Activated naive CD8-positive, alpha-beta T cell treated with anti-CD3 and anti-CD28 coated beads for 36 hours (primary cell): ENCODE measurements around the gene LRRC8D. TPM values are rescaled to one million over a fixed set of nuclear protein-coding genes. Genes with fewer than 3 reads are reported as not detected.

Experiments
- DNase-seq: peaks from one replicate; pipeline ENCODE4 v3.0.0; 2021
- H3K27ac Mint-ChIP-seq: one replicate; pipeline ENCODE4 v1.8.0; 2022; ENCODE audit warnings: mild to moderate bottlenecking, moderate library complexity, mixed read lengths
- H3K27me3 Mint-ChIP-seq: one replicate; pipeline ENCODE4 v1.8.0; 2022; ENCODE audit warnings: mild to moderate bottlenecking, mixed read lengths
- H3K36me3 Mint-ChIP-seq: one replicate; pipeline ENCODE4 v1.8.0; 2021; ENCODE audit warnings: mild to moderate bottlenecking, mixed read lengths
- H3K4me1 Mint-ChIP-seq: one replicate; pipeline ENCODE4 v1.8.0; 2021; ENCODE audit warnings: mixed read lengths
- H3K4me3 Mint-ChIP-seq: one replicate; pipeline ENCODE4 v1.8.0; 2022; ENCODE audit warnings: mild to moderate bottlenecking, moderate library complexity, mixed read lengths
- H3K9me3 Mint-ChIP-seq: one replicate; pipeline ENCODE4 v1.8.0; 2022; ENCODE audit warnings: mixed read lengths
- total RNA-seq, 2 experiments: library from RNA; stranded (reverse); gene quantifications; one replicate each; pipeline ENCODE4 v1.2.3, GENCODE V29; 2021

Gene LRRC8D
- total RNA-seq, 2 experiments from 2014 or later: 37.7 to 41.2 TPM

- Mint-ChIP-seq H3K9me3 (no peaks in the 10 kb centered on the region), H3K4me1 (peaks cover 46% of the 10 kb centered on the region), H3K27ac (peak overlapping the region; percentile 85), H3K4me3 (peak overlapping the region; percentile 85), H3K27me3 (no peaks in the 10 kb centered on the region), H3K36me3 (peaks cover 27% of the 10 kb centered on the region)
- peak; percentile 75 for DNase-seq
These were observed 683 bp downstream of the LRRC8D start for GRCh38 chr1:89821322-89822108.

GRCh38 chr1:89822109-89822962 is 1.5 kb downstream of the LRRC8D start:
- Mint-ChIP-seq H3K36me3 (peaks cover 30% of the 10 kb centered on the region), H3K4me3 (peak overlapping the region; percentile 85), H3K27me3 (no peaks in the 10 kb centered on the region), H3K27ac (peak overlapping the region; percentile 85), H3K4me1 (peaks cover 43% of the 10 kb centered on the region), H3K9me3 (no peaks in the 10 kb centered on the region)
- no peak for DNase-seq

- H3K4me3 Mint-ChIP-seq: peak overlapping the region; percentile 58
- H3K9me3 Mint-ChIP-seq: no peaks in the 10 kb centered on the region
- no peaks in the 10 kb centered on the region for H3K27me3 Mint-ChIP-seq
- no peak for DNase-seq
- H3K27ac Mint-ChIP-seq: peak overlapping the region; percentile 21
- H3K36me3 Mint-ChIP-seq: peaks cover 31% of the 10 kb centered on the region
- H3K4me1 Mint-ChIP-seq: peaks cover 43% of the 10 kb centered on the region
These were observed 2.3 kb downstream of the LRRC8D start for GRCh38 chr1:89822999-89823628.

GRCh38 chr1:89823679-89824292 is 3.0 kb downstream of the LRRC8D start:
- Mint-ChIP-seq H3K4me3 (peak overlapping the region; percentile 7), H3K4me1 (peaks cover 43% of the 10 kb centered on the region), H3K9me3 (no peaks in the 10 kb centered on the region), H3K36me3 (peaks cover 32% of the 10 kb centered on the region), H3K27me3 (no peaks in the 10 kb centered on the region), H3K27ac (peak overlapping the region; percentile 1)
- no peak for DNase-seq

GRCh38 chr1:89826594-89826993 is 5.8 kb downstream of the LRRC8D start:
- Mint-ChIP-seq H3K4me3 (no peak overlapping the region), H3K4me1 (peaks cover 25% of the 10 kb centered on the region), H3K27ac (no peak overlapping the region), H3K36me3 (peaks cover 29% of the 10 kb centered on the region), H3K9me3 (no peaks in the 10 kb centered on the region), H3K27me3 (no peaks in the 10 kb centered on the region)
- DNase-seq: no peak

GRCh38 chr1:89827330-89827729 is 6.5 kb downstream of the LRRC8D start:
- no peak overlapping the region for H3K4me3 Mint-ChIP-seq
- DNase-seq: no peak
- H3K4me1 Mint-ChIP-seq: peaks cover 20% of the 10 kb centered on the region
- H3K27ac Mint-ChIP-seq: no peak overlapping the region
- no peaks in the 10 kb centered on the region for H3K9me3 Mint-ChIP-seq
- peaks cover 25% of the 10 kb centered on the region for H3K36me3 Mint-ChIP-seq
- no peaks in the 10 kb centered on the region for H3K27me3 Mint-ChIP-seq

- no peak overlapping the region for H3K27ac Mint-ChIP-seq
- no peak overlapping the region for H3K4me3 Mint-ChIP-seq
- peaks cover 25% of the 10 kb centered on the region for H3K36me3 Mint-ChIP-seq
- H3K9me3 Mint-ChIP-seq: no peaks in the 10 kb centered on the region
- no peak for DNase-seq
- H3K27me3 Mint-ChIP-seq: no peaks in the 10 kb centered on the region
- peaks cover 17% of the 10 kb centered on the region for H3K4me1 Mint-ChIP-seq
These were observed 7.1 kb downstream of the LRRC8D start for GRCh38 chr1:89827902-89828301.

GRCh38 chr1:89829186-89829585 is 8.4 kb downstream of the LRRC8D start:
- Mint-ChIP-seq H3K27me3 (no peaks in the 10 kb centered on the region), H3K4me3 (no peak overlapping the region), H3K27ac (no peak overlapping the region), H3K4me1 (peaks cover 13% of the 10 kb centered on the region), H3K36me3 (peaks cover 23% of the 10 kb centered on the region), H3K9me3 (no peaks in the 10 kb centered on the region)
- no peak for DNase-seq

GRCh38 chr1:89831462-89832120 is 10.8 kb downstream of the LRRC8D start:
- Mint-ChIP-seq H3K27ac (no peak overlapping the region), H3K27me3 (no peaks in the 10 kb centered on the region), H3K4me1 (peaks cover 5% of the 10 kb centered on the region), H3K9me3 (no peaks in the 10 kb centered on the region), H3K4me3 (no peak overlapping the region), H3K36me3 (peaks cover 4% of the 10 kb centered on the region)
- DNase-seq: no peak

- H3K4me3 Mint-ChIP-seq: no peak overlapping the region
- no peak overlapping the region for H3K27ac Mint-ChIP-seq
- peaks cover 5% of the 10 kb centered on the region for H3K4me1 Mint-ChIP-seq
- H3K36me3 Mint-ChIP-seq: peaks cover 3% of the 10 kb centered on the region
- H3K9me3 Mint-ChIP-seq: no peaks in the 10 kb centered on the region
- no peaks in the 10 kb centered on the region for H3K27me3 Mint-ChIP-seq
- DNase-seq: no peak
These were observed 11.8 kb downstream of the LRRC8D start for GRCh38 chr1:89832496-89833127.

- Mint-ChIP-seq H3K4me1 (peaks cover 5% of the 10 kb centered on the region), H3K36me3 (peaks cover 1% of the 10 kb centered on the region), H3K27me3 (no peaks in the 10 kb centered on the region), H3K4me3 (no peak overlapping the region), H3K9me3 (no peaks in the 10 kb centered on the region), H3K27ac (no peak overlapping the region)
- DNase-seq: no peak
These were observed 12.6 kb downstream of the LRRC8D start for GRCh38 chr1:89833183-89834082.

- Mint-ChIP-seq H3K9me3 (no peaks in the 10 kb centered on the region), H3K27ac (no peak overlapping the region), H3K4me1 (peaks cover 5% of the 10 kb centered on the region), H3K27me3 (no peaks in the 10 kb centered on the region), H3K36me3 (peaks cover 1% of the 10 kb centered on the region), H3K4me3 (no peak overlapping the region)
- DNase-seq: no peak
These were observed 13.4 kb downstream of the LRRC8D start for GRCh38 chr1:89834083-89834704.
